ENCODE results near the gene LRRC75A. TPM values are rescaled to one million over a fixed set of nuclear protein-coding genes. Genes with fewer than 3 reads are reported as not detected.

Gene LRRC75A
- total and polyA plus RNA-seq, 2 of the 13 experiments (the other 11 are each of a cell fraction or from before 2014, with no cell fraction given): 0.03 TPM; not detected in 1

DNA sequence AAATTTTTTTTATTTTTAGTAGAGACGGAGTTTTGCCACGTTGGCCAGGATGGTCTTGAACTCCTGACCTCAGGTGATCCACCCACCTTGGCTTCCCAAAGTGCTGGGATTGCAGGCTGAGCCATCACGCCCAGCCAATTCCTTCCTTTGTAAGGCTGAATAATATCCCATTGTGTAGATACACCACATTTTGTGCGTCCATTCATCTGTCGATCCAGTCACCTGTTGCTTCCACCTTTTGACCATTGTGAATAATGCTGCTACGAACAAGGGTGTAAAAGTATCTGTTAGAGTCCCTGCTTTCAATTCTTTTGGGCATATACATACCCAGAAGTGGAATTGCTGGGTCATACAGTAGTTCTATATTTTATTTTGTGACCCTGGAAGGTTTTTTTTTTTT lies 61.3 kb downstream of the LRRC75A start:
- no peak for FAIRE-seq
- no peak overlapping the region for H3K4me3 ChIP-seq (replicated peaks in 1 of 3; ENCODE audit: insufficient read depth in 1 of 3, low read depth in 2 of 3, low read length in 3 of 3)
- CTCF ChIA-PET (ENCODE audit: low intra/inter-chr PET ratio, low total read pairs): no interaction called here
- intact Hi-C loops (cut with micrococcal nuclease; ENCODE audit: unreplicated experiment): no loop called here
- H3K36me3 ChIP-seq (replicated peaks in 1 of 2; ENCODE audit: control insufficient read depth in 1 of 2, insufficient read depth in 2 of 2, low read length in 2 of 2): no peaks in the 10 kb centered on the region
- no peak overlapping the region for H3K9ac ChIP-seq (ENCODE audit: insufficient read depth, low read depth, low read length)
- no peak for TF ChIP-seq TBX3 (IDR thresholded peaks at IDR 0.05; ENCODE audit: borderline replicate concordance)
- TF ChIP-seq TP53 (CRISPR knock-in tag; conservative IDR thresholded peaks at IDR 0.05): no peak
- TF ChIP-seq PITX1 (CRISPR knock-in tag; IDR thresholded peaks at IDR 0.05): no peak
- no peak for TF ChIP-seq SNAI1 (CRISPR knock-in tag; IDR thresholded peaks at IDR 0.05; ENCODE audit: borderline replicate concordance)
- TF ChIP-seq, protein P1, sequence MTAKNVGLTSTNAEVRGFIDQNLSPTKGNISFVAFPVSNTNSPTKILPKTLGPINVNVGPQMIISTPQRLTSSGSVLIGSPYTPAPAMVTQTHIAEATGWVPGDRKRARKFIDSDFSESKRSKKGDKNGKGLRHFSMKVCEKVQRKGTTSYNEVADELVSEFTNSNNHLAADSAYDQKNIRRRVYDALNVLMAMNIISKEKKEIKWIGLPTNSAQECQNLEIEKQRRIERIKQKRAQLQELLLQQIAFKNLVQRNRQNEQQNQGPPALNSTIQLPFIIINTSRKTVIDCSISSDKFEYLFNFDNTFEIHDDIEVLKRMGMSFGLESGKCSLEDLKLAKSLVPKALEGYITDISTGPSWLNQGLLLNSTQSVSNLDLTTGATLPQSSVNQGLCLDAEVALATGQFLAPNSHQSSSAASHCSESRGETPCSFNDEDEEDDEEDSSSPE (CRISPR knock-in tag; IDR thresholded peaks at IDR 0.05): no peak
- no peak for TF ChIP-seq ZNF737 (CRISPR knock-in tag; IDR thresholded peaks at IDR 0.05; ENCODE audit: borderline replicate concordance)
- no peak for TF ChIP-seq SYNCRIP (IDR thresholded peaks at IDR 0.05; ENCODE audit: insufficient read depth, low read depth, low read length)
- in situ Hi-C loops (cut with HindIII; ENCODE audit: extremely low pct_ligation_motif_present, low pct_unique_long_range_greater_than_20kb): no loop called here
- peaks cover 41% of the 10 kb centered on the region for H3K4me1 ChIP-seq (ENCODE audit: insufficient read depth, low read length)
- no TSS peak for BruUV-seq (replicated peaks)
- no peak for ATAC-seq
- DNase-seq (ENCODE audit: low spot score): no peak
- no peak overlapping the region for H3K27ac ChIP-seq (ENCODE audit: extremely low read length, insufficient read depth, low read length)
- H3K27me3 ChIP-seq (ENCODE audit: control insufficient read depth in 1 of 2, insufficient read depth in 2 of 2, low read length in 2 of 2): no peaks in the 10 kb centered on the region
- no peaks in the 10 kb centered on the region for H4K20me1 ChIP-seq (ENCODE audit: insufficient read depth, low read length)
- H3K79me2 ChIP-seq (ENCODE audit: insufficient read depth, low read length): no peaks in the 10 kb centered on the region
- WGBS (ENCODE audit: low lambda C conversion rate): 85% methylated on average over 6 of the region's 6 CpGs
- H2AFZ ChIP-seq (ENCODE audit: low read length): no peak overlapping the region
- POLR2A ChIA-PET: interaction anchor here (7.3 kb wide), 1 partner anchor 12 kb away, joined by 159 read pairs; no protein-coding TSS in a partner anchor
- H3K9me3 ChIP-seq (ENCODE audit: low read length): no peaks in the 10 kb centered on the region
- no peak overlapping the region for H3K4me2 ChIP-seq (ENCODE audit: low read depth, low read length)

DNA sequence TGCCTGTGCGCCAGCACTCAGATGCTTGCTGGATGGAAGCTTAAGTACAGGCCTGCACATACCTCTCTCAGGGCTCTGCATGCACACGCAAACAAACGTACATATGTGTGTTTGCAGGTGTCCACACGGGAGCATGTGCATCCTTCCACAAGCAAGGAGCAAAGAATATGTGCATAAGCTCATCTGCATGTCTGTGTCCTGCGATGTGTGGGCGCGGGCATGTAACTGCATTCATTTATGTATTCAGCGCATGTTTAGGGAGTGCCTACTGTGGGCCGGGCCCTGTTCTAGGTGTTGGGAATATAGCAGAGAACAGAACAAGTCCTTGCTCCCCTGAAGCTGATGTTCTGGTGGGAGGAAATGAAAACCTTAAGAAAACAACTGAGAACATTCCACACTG lies 62.9 kb downstream of the LRRC75A start:
- Histone ChIP-seq H3K9me3 (ENCODE audit: low read length) (no peaks in the 10 kb centered on the region), H3K36me3 (replicated peaks in 1 of 2; ENCODE audit: control insufficient read depth in 1 of 2, insufficient read depth in 2 of 2, low read length in 2 of 2) (no peaks in the 10 kb centered on the region), H3K9ac (ENCODE audit: insufficient read depth, low read depth, low read length) (no peak overlapping the region), H3K4me1 (ENCODE audit: insufficient read depth, low read length) (peaks cover 37% of the 10 kb centered on the region), H2AFZ (ENCODE audit: low read length) (no peak overlapping the region), H3K27ac (ENCODE audit: extremely low read length, insufficient read depth, low read length) (no peak overlapping the region), H3K79me2 (ENCODE audit: insufficient read depth, low read length) (no peaks in the 10 kb centered on the region), H3K4me2 (ENCODE audit: low read depth, low read length) (no peak overlapping the region), H3K27me3 (ENCODE audit: control insufficient read depth in 1 of 2, insufficient read depth in 2 of 2, low read length in 2 of 2) (no peaks in the 10 kb centered on the region), H4K20me1 (ENCODE audit: insufficient read depth, low read length) (no peaks in the 10 kb centered on the region), H3K4me3 (replicated peaks in 1 of 3; ENCODE audit: insufficient read depth in 1 of 3, low read depth in 2 of 3, low read length in 3 of 3) (no peak overlapping the region)
- WGBS (ENCODE audit: low lambda C conversion rate): 98% methylated on average over 9 of the region's 9 CpGs
- FAIRE-seq (no peak), DNase-seq (ENCODE audit: low spot score) (no peak), ATAC-seq (no peak)
- no TSS peak for BruUV-seq (replicated peaks)
- ChIA-PET CTCF (ENCODE audit: low intra/inter-chr PET ratio, low total read pairs) (interaction anchor here (1.0 kb wide), 1 partner anchor 92 kb away, joined by 5 read pairs; no protein-coding TSS in a partner anchor), POLR2A (interaction anchor here (7.3 kb wide), 1 partner anchor 13 kb away, joined by 159 read pairs; no protein-coding TSS in a partner anchor)
- in situ Hi-C loops (cut with HindIII; ENCODE audit: extremely low pct_ligation_motif_present, low pct_unique_long_range_greater_than_20kb) (loop anchor here (5.0 kb wide), 1 partner anchor 142 kb away; no protein-coding TSS in a partner anchor), intact Hi-C loops (cut with micrococcal nuclease; ENCODE audit: unreplicated experiment) (no loop called here)
- no peak for TF ChIP-seq ZNF614 (CRISPR knock-in tag; IDR thresholded peaks at IDR 0.05; ENCODE audit: borderline replicate concordance)
- no peak for TF ChIP-seq REPIN1 (CRISPR knock-in tag; IDR thresholded peaks at IDR 0.05; ENCODE audit: borderline replicate concordance, low read depth)
- no peak for TF ChIP-seq SMC3 (IDR thresholded peaks at IDR 0.05; ENCODE audit: low read length)
- no peak for TF ChIP-seq MYNN (CRISPR knock-in tag; IDR thresholded peaks at IDR 0.05; ENCODE audit: low read depth)
- TF ChIP-seq CEBPB (IDR thresholded peaks at IDR 0.05; ENCODE audit: borderline replicate concordance, low read depth, low read length): no peak
- TF ChIP-seq, protein P2, sequence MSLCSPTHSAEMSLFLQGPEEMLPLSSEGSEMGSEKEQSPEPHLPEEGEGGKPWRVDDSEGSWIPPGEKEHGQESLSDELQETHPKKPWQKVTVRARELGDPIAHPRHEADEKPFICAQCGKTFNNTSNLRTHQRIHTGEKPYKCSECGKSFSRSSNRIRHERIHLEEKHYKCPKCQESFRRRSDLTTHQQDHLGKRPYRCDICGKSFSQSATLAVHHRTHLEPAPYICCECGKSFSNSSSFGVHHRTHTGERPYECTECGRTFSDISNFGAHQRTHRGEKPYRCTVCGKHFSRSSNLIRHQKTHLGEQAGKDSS (CRISPR knock-in tag; IDR thresholded peaks at IDR 0.05; ENCODE audit: borderline replicate concordance, low read depth): no peak
- no peak for TF ChIP-seq FOXK2 (IDR thresholded peaks at IDR 0.05)
- TF ChIP-seq NFE2L2 (IDR thresholded peaks at IDR 0.05; ENCODE audit: low read length): no peak
- TF ChIP-seq JUNB (CRISPR knock-in tag; IDR thresholded peaks at IDR 0.05; ENCODE audit: borderline replicate concordance): no peak
